Endometrial microvascular endothelial cells (primary cell): ENCODE results near the gene NFIX. TPM values are rescaled to one million over a fixed set of nuclear protein-coding genes. Genes with fewer than 3 reads are reported as not detected.

Experiments used
- in situ Hi-C: cut with HindIII; loops from 2 replicates; pipeline ENCODE4 v1.10.0; 2017; ENCODE audit warnings: low sequenced_read_pairs, low pct_unique_long_range_greater_than_20kb; ENCODE audit errors: inconsistent ontology term
- total RNA-seq: library from RNA; depleted of rRNA; stranded (reverse); fragments of >200 nt; gene quantifications from one replicate; pipeline ENCODE4 v1.2.3, GENCODE V29; 2015; ENCODE audit errors: inconsistent ontology term

NFIX gene
- total RNA-seq, 1 donor from 2014 or later, result 7.9 TPM

- in situ Hi-C loops, result no loop called here
These were observed 20.3 kb downstream of the NFIX start for GRCh38 chr19:13015361-13016223.

GRCh38 chr19:13016245-13016627 lies 21.0 kb downstream of the NFIX start:
- in situ Hi-C loops, result no loop called here

DNA sequence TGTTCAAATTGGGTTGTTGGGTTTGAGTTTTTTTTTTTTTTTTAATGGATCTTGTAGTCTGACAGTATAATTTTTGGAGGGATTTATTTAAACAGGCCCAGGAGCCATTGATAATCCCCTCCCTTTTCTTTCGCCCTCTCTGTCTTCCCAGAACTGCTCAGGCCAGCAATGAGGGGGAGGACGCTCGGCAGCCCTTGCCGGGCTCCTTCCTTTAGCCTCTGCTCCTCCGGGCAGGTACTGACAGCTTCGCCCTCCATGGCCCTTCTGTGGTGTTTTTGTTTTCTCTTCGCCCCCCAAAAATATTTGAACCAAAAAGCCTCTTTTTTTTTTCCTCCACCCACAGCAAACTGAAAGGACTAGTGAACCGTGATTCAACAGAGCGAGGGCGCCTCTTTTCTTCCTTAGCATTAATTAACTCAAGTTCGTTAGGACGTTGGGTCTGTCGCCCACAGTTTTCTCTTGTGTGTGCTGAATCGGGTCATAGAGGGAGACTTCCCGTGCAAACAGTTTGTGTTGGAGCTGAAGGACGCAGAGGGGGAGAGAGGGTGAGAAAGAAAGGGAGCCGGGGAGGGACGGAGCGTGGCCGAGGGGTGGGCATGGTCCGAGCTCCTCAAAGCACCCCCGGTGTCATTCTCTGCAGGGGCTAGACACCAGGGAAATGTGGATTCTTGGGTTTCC lies 21.5 kb downstream of the NFIX start:
- in situ Hi-C loops, result no loop called here

DNA sequence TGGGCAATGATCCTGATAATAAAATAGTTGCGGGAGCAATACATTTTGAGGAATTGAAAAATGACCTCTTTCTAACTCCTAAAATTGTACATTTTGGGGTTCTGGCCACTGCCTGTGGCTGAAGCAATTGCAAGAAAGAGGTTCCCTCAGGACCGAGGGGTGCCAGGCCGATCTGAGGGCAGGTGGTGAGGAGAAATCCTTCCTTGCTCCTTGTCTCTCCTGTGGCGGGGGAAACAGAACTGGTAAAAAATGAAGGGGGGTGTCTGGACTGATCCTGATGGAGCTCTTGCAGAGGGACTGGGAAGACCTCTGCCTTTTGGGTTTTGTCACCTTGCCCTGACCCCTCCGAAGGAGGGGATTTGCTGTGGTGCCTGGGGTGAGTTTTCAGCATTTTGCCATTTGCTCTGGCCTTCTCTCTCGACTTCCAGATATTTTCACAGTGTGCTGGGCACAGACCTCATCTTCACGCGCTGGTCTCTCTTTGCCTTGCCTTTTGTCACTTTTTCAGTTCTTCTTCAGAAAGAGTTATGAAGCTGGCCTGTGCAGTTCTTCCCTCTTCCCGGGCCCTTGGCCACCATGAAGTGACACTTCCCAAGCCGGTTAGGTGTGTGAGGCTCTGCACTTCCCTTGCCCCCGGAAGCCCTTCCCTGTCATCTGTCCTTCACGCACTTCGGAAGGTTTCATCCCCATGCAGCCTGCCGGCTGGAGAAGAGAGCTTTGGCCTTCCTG lies 22.2 kb downstream of the NFIX start:
- in situ Hi-C loops, result no loop called here

DNA sequence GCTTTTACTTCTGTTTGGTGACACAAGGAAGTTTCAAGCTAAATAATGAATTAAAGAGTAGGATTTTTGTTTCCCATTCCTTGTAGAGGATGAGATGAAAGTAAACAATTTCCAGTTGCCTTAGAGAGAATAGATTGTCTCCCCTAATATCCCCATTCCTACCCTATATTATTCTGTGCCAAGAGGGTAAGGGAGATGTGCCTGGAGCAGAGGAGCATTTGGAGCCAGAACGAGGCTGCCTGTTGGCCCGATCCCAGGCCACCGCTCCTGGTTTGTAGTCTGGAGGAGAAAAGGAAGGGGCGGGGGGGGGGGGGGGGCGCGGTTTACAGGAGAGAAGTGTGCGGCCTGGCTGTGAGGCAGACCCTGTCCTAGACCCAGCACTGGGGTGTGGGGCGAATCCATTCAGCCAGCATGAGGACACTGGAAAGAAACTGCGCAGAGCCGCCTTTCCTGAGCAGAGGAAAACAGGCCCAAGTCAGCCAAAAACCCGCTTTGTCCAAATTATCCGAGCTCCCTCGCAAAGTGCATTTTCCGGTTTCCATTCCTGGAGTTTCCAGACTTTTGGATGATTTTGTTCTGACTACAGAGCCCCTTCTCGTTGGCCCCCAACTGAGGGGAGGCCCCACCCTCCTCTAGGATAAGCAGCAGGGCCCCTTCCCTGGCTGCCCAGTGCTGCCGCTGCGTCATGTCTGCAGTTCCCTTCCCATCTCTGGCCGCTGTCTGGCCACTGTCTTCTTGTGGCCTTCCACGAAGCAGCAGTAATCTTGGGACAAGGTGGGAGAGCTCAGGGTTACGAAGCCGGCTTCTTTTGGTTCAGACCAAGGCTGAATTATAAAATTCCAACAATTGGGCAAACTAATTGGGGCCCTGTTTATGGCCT lies 23.0 kb downstream of the NFIX start:
- in situ Hi-C loops, result no loop called here

DNA sequence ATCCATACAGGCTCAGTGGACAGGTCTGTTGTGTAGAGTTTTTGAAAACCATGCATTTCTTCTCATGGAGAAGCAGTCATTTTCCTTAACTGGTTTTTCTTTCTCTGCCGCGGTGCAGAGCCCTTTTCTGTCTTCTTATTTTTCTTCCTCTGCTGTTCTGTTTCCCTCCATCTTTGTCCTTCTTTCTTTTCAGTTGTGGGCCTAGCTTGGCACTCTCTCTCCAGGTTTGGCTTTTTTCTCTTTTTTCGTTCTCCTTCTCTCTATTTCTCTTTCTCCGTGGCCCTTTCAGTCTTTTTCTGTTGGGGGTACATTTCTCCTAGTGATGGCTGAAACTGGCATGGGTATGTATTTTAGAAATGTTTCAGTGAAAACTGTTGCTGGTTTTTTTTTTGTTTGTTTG lies 24.1 kb downstream of the NFIX start:
- in situ Hi-C loops, result no loop called here

- in situ Hi-C loops, result no loop called here
These were observed 24.7 kb downstream of the NFIX start for GRCh38 chr19:13020002-13020414.

DNA sequence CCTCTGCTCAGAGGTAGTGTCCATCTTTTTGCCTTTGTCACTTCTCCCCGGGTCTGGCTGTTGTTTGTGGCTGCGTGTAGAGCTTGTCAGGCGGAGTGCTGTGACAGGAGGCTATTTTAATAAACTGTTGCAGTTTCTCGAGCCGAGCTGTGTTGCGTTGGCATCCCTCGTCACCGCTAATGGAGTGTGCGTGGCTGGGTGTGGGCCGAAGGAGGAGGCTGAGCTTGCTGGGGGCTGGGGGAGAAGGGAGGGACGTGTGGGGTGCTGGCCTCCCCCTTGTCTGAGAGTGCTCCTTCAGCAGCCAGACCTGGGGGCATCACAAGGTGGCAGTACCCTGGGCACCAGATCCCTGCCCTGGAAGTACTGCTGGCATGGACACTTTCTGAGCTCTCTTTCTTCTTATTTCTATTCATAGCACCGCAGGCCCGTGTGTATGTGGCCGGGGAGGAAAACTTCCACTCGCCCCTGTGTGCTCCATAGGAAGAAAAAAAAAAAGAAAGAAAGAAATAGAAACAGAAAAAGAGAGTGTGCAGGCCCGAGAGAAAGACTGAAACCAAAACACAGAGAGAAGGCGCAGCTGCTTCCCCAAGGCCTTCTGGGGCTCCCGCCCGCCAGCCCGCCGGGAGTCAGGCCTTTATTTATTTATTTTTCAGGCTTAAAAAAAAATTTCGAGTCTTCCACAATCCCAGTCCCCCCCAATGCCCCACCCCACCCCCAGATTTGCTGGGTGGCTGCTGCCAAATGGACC lies 27.0 kb downstream of the NFIX start:
- in situ Hi-C loops, result no loop called here

DNA sequence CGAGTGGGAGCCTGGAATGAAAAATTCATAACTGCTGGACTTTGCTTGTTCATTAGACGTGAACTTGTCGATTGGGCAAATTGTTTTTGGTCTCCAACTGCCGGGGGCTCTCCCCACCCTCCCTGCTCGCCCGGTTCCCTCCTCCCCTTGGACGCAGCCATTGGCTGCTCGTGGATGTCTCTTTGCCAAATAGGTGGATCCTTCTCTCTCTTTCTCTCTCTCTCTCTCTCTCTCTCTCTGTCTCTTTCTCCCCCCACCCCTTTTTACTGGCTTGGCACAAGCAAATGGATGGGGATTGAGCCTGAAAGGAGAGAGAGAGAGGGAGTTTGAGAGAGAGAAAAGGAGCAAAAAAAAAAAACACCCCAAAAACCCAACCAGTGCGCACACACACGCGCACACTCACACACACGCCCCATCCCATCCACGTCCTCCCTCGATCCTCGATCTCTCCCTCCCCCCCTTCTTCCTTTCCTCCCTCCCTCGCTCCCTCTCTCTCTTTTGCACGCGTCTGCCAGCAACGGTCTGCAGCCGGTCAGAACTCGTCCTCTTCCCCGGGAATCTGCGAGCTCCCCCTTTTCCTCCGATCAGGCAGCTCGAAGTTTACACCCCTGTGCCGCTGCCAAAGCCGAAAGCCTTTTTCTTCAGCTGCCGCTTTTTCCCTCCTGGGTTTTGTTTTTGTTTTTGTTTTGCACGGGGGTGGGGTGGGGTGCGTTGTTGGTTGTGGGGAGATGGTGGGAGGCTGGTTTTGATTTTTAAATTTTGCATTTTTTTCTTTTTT lies 27.8 kb downstream of the NFIX start:
- in situ Hi-C loops, result no loop called here

GRCh38 chr19:13023656-13024055 lies 28.4 kb downstream of the NFIX start:
- in situ Hi-C loops, result no loop called here

DNA sequence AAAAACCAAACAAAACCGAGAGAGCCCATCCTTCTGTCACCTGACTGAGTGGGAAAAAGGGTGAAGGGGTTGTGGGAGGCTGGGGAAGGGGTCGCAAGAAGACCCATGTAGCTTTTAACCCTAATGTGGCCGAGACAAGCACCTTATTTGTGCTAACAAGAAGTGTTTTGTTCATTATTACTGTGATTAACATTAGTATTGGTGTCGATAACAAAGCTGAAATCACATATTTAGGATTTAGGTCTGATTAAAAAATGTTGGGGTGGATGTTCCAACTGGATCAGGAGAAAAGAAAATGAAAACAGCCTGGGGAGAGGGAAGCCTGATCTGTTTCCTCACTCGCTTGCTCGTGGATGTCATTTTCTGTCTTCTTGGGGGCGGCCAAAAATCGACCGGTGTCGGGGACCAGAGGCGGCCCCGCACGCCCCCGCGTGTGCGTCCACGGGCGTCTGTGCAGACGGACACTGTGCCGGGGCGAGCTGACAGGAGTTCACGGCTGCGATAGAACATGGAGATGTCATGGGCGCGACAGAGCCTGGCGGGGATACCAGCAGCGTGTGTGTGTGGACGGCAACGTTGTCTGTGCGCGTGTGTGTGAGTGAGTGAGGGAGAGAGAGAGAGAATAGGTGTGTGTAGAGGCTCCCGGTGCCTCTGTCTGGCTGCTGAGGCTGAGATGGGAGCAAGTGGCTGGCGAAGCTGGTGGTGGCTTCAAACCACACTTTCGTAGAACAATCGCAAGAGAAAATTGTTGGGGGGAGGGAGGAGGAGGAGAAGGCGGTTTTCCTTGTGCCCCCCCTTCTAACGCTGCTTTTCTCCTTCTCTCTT lies 29.1 kb downstream of the NFIX start:
- in situ Hi-C loops, result no loop called here

DNA sequence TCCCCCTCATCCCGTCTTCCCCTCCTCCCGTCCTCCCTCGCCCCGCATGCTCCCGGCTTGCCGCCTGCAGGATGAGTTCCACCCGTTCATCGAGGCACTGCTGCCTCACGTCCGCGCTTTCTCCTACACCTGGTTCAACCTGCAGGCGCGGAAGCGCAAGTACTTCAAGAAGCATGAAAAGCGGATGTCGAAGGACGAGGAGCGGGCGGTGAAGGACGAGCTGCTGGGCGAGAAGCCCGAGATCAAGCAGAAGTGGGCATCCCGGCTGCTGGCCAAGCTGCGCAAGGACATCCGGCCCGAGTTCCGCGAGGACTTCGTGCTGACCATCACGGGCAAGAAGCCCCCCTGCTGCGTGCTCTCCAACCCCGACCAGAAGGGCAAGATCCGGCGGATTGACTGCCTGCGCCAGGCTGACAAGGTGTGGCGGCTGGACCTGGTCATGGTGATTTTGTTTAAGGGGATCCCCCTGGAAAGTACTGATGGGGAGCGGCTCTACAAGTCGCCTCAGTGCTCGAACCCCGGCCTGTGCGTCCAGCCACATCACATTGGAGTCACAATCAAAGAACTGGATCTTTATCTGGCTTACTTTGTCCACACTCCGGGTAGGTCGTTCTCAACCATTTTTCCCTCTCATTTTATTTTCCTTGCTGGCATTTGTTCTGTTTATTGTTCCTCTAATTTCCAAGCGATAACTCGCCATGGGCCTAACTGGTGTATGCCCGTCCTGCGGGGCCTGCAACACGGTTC lies 29.8 kb downstream of the NFIX start:
- in situ Hi-C loops, result no loop called here

GRCh38 chr19:13025819-13026456 lies 30.7 kb downstream of the NFIX start:
- in situ Hi-C loops, result no loop called here

DNA sequence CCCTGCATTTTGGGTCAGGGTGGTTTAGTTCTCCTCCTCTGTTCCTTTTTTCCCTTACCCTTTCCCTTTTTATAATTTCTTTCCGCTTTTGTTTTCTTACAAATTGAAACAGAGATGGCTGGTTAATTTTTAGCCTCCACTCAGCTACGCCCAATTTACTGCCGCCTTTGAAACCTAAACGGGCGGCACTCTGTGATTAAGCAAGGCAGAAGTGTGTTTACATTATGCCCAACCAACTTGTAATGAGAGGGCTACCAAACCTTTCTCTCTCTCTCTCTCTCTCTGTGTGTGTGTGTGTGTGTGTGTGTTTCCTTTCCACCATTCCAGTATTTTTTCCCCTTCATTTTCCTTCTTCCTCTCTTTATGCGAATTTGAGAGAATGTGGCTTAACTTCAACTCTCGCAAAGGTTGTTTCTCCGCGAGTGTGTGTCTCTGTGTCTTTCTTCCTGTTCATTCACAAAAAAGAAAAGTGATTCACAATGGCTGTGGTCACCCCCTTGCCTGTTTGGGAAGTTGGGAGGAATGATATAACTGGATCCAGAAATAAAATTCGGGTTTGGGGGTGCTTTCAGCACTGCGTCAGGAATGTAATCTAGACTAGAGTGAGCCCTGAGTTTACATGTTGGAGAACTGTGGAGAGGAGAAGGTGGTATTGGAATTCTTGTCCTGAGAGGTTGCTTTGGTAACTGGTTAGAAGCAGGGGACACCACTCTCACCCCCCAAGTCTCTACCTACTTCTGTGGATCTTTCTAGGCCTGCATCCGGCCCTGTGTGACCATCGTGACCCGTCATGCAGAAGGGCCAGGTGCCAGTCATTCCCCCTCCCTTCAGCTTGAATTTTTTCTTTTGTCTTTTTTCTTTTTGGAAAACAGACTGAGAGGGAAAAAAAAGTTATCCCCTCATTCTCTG lies 31.4 kb downstream of the NFIX start:
- in situ Hi-C loops, result no loop called here

GRCh38 chr19:13027557-13027956 lies 32.3 kb downstream of the NFIX start:
- in situ Hi-C loops, result no loop called here
